HG03095 (cell line): ENCODE results near the gene ZHX3.

ENCODE experiments used
- ATAC-seq: cut with Tn5 transposase; IDR thresholded peaks from one replicate; pipeline ENCODE4 v1.9.1; 2021; ENCODE audit warnings: moderate library complexity; ENCODE audit not compliant: unreplicated experiment

ZHX3 gene

GRCh38 chr20:41196653-41197225, 120.8 kb downstream of the ZHX3 start:
- ATAC-seq = no peak

GRCh38 chr20:41192575-41192974, 125.0 kb downstream of the ZHX3 start:
- no peak for ATAC-seq

GRCh38 chr20:41191562-41192500, 125.7 kb downstream of the ZHX3 start:
- no peak for ATAC-seq

- ATAC-seq = no peak
These were observed 129.9 kb downstream of the ZHX3 start for GRCh38 chr20:41187668-41188067.

- ATAC-seq = no peak
These were observed 132.3 kb downstream of the ZHX3 start for GRCh38 chr20:41185013-41185757.

- ATAC-seq = no peak
These were observed 133.7 kb downstream of the ZHX3 start for GRCh38 chr20:41183831-41184230.

GRCh38 chr20:41183391-41183790, 134.1 kb downstream of the ZHX3 start:
- no peak for ATAC-seq

GRCh38 chr20:41182296-41183212, 135.0 kb downstream of the ZHX3 start:
- ATAC-seq = no peak

GRCh38 chr20:41181567-41181966, 136.0 kb downstream of the ZHX3 start:
- no peak for ATAC-seq

- ATAC-seq = no peak
These were observed 136.8 kb downstream of the ZHX3 start for GRCh38 chr20:41180599-41181333.

- no peak for ATAC-seq
These were observed 137.6 kb downstream of the ZHX3 start for GRCh38 chr20:41179961-41180360.

- no peak for ATAC-seq
These were observed 138.6 kb downstream of the ZHX3 start for GRCh38 chr20:41178904-41179432.

GRCh38 chr20:41178495-41178894, 139.0 kb downstream of the ZHX3 start:
- no peak for ATAC-seq

GRCh38 chr20:41177636-41178035, 139.9 kb downstream of the ZHX3 start:
- no peak for ATAC-seq

- no peak for ATAC-seq
These were observed 140.6 kb downstream of the ZHX3 start for GRCh38 chr20:41176711-41177552.

- no peak for ATAC-seq
These were observed 141.7 kb downstream of the ZHX3 start for GRCh38 chr20:41175727-41176330.

- ATAC-seq = no peak
These were observed 142.3 kb downstream of the ZHX3 start for GRCh38 chr20:41175201-41175651.

GRCh38 chr20:41174782-41175181, 142.7 kb downstream of the ZHX3 start:
- no peak for ATAC-seq
